C4-2B (cell line): ENCODE results near the gene HILPDA.

ENCODE experiments used
- CTCF ChIP-seq: fragments of 450-650 bp; conservative IDR thresholded peaks from 2 replicates; pipeline ENCODE4 v1.5.1; 2017; ENCODE audit warnings: mild to moderate bottlenecking
- ZFX ChIP-seq: fragments of 450-650 bp; IDR thresholded peaks from 2 replicates; pipeline ENCODE4 v1.6.1; 2017

DNA sequence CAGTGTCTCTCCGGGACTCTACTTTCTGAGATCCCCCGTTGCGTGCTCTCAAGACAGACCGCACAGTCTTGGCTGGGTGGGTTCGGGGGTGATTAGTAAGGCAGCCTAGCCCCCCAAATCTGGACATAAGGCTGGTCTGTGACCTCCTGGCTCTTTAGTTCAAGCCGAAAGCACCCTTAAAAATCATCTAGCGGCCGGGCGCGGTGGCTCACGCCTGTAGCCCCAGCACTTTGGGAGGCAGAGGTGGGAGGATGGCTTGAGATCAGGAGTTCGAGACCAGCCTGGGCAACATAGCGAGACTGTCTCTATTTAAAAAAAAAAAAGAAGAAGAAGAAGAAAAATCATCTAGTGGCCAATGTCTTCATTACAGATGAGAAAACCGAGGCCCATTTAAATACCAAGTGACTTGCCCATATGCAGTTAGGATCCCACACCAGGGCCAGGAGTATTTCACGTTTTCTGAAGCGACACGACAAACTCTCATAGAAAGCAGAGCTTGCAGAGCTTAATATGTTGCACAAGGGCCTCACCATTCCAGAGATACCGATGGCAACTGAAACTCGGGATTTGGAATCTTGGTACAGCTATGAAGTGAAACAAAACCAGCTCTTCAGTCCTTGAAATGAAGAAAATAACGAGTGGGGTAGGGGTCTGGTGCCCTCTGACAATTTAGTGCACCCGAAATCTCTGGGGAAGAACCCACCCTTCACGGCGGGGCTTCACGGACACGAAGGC is 703 bp upstream of the HILPDA start:
- TF ChIP-seq CTCF (no peak; the same call in 1 of the 2 replicates), ZFX (no peak; the same call in 1 of the 2 replicates)
